WTC11 (cell line): ENCODE results near the gene WDFY4. TPM values are rescaled to one million over a fixed set of nuclear protein-coding genes. Genes with fewer than 3 reads are reported as not detected.

ENCODE experiments used
- ATAC-seq: fragments of 200-7000 bp; cut with Tn5 transposase; 2 replicates; pipeline ENCODE4 v1.10.0; 2021; ENCODE audit warnings: mild to moderate bottlenecking, moderate library complexity
- CTCF ChIA-PET: fragments of 300-600 bp; sonication (Branson Sonifier 250); formaldehyde crosslinking; loops from one replicate; lab custom pipeline; 2021; ENCODE audit warnings: antibody characterized with exemption; lab: Charles Lee
- POLR2A ChIA-PET: fragments of 350-600 bp; sonication (Branson Sonifier 250); formaldehyde crosslinking; loops from one replicate; lab custom pipeline; 2021; ENCODE audit warnings: antibody characterized with exemption; lab: Charles Lee
- DNase-seq: peaks from one replicate; pipeline ENCODE4 v3.0.0; 2021; ENCODE audit warnings: low spot score
- H3K27ac Mint-ChIP-seq: 2 replicates; pipeline ENCODE4 v1.8.0; 2021; ENCODE audit warnings: mixed read lengths
- H3K27me3 Mint-ChIP-seq: 2 replicates; pipeline ENCODE4 v1.8.0; 2021; ENCODE audit warnings: low read depth, mild to moderate bottlenecking, moderate library complexity, mixed read lengths
- H3K36me3 Mint-ChIP-seq: 2 replicates; pipeline ENCODE4 v1.8.0; 2021; ENCODE audit warnings: mixed read lengths
- H3K4me1 Mint-ChIP-seq: 2 replicates; pipeline ENCODE4 v1.8.0; 2022; ENCODE audit warnings: mixed read lengths
- H3K4me3 Mint-ChIP-seq: 2 replicates; pipeline ENCODE4 v1.8.0; 2021; ENCODE audit warnings: mild to moderate bottlenecking, moderate library complexity, mixed read lengths
- H3K9me3 Mint-ChIP-seq: 2 replicates; pipeline ENCODE4 v1.8.0; 2021; ENCODE audit warnings: mixed read lengths
- CBFB ChIP-seq: sonication (generic); formaldehyde crosslinking; IDR thresholded peaks from 2 replicates; pipeline ENCODE4 v1.8.1; 2022; ENCODE audit warnings: mild to moderate bottlenecking, low read depth, missing genetic modification reagents
- EMX1 ChIP-seq: fragments of 250-450 bp; sonication (Bioruptor Pico); IDR thresholded peaks from 2 replicates; pipeline ENCODE4 v1.8.0; 2021; ENCODE audit warnings: mild to moderate bottlenecking
- ETV6 ChIP-seq: sonication (generic); formaldehyde crosslinking; IDR thresholded peaks from 2 replicates; pipeline ENCODE4 v1.8.1; 2022; ENCODE audit warnings: mild to moderate bottlenecking, missing genetic modification reagents
- HMGA2 ChIP-seq: fragments of 250-450 bp; sonication (Bioruptor Pico); IDR thresholded peaks from 2 replicates; pipeline ENCODE4 v1.4.0; 2021; ENCODE audit warnings: mild to moderate bottlenecking, moderate library complexity
- IRF2 ChIP-seq: sonication (generic); formaldehyde crosslinking; IDR thresholded peaks from 2 replicates; pipeline ENCODE4 v1.8.0; 2022; ENCODE audit warnings: low read depth, missing genetic modification reagents, borderline replicate concordance
- KAT7 ChIP-seq: sonication (generic); formaldehyde crosslinking; IDR thresholded peaks from 2 replicates; pipeline ENCODE4 v1.8.1; 2023; ENCODE audit warnings: missing genetic modification reagents, mild to moderate bottlenecking, borderline replicate concordance
- NFYB ChIP-seq: sonication (generic); formaldehyde crosslinking; conservative IDR thresholded peaks from 2 replicates; pipeline ENCODE4 v1.8.0; 2022; ENCODE audit warnings: low read depth, missing genetic modification reagents
- OVOL2 ChIP-seq: fragments of 250-450 bp; sonication (Bioruptor Pico); IDR thresholded peaks from 2 replicates; pipeline ENCODE4 v1.9.0; 2021; ENCODE audit warnings: mild to moderate bottlenecking, borderline replicate concordance
- SP1 ChIP-seq: sonication (generic); formaldehyde crosslinking; conservative IDR thresholded peaks from 2 replicates; pipeline ENCODE4 v1.8.1; 2022; ENCODE audit warnings: missing genetic modification reagents
- ZBTB21 ChIP-seq: sonication (generic); formaldehyde crosslinking; IDR thresholded peaks from 2 replicates; pipeline ENCODE4 v1.8.1; 2023; ENCODE audit warnings: mild to moderate bottlenecking, missing genetic modification reagents, borderline replicate concordance
- ZNF232 ChIP-seq: sonication (generic); formaldehyde crosslinking; IDR thresholded peaks from 2 replicates; pipeline ENCODE4 v1.8.0; 2022; ENCODE audit warnings: mild to moderate bottlenecking, missing genetic modification reagents
- ZNF416 ChIP-seq: fragments of 250-450 bp; sonication (Bioruptor Pico); IDR thresholded peaks from 2 replicates; pipeline ENCODE4 v1.9.0; 2021; ENCODE audit warnings: mild to moderate bottlenecking, inconsistent platforms
- total RNA-seq: library from RNA; stranded (reverse); gene quantifications from 3 replicates; pipeline ENCODE4 v1.2.3, GENCODE V29; 2021
- TF ChIP-seq, protein P1 (sequence below): fragments of 250-450 bp; sonication (Bioruptor Pico); IDR thresholded peaks from 2 replicates; pipeline ENCODE4 v2.1.2; 2022; ENCODE audit warnings: mild to moderate bottlenecking, moderate library complexity
- TF ChIP-seq, protein P2 (sequence below): sonication (generic); formaldehyde crosslinking; IDR thresholded peaks from 2 replicates; pipeline ENCODE4 v1.8.1; 2023; ENCODE audit warnings: mild to moderate bottlenecking, missing genetic modification reagents
- TF ChIP-seq, protein P3 (sequence below): fragments of 250-450 bp; sonication (Bioruptor Pico); IDR thresholded peaks from 2 replicates; pipeline ENCODE4 v1.9.0; 2021; ENCODE audit warnings: mild to moderate bottlenecking
- TF ChIP-seq, protein P4 (sequence below): sonication (generic); formaldehyde crosslinking; IDR thresholded peaks from 2 replicates; pipeline ENCODE4 v1.8.0; 2023; ENCODE audit warnings: missing genetic modification reagents
- TF ChIP-seq, protein P5 (sequence below): sonication (generic); formaldehyde crosslinking; IDR thresholded peaks from 2 replicates; pipeline ENCODE4 v1.8.0; 2022; ENCODE audit warnings: mild to moderate bottlenecking, missing genetic modification reagents
- TF ChIP-seq, protein P6 (sequence below): sonication (generic); formaldehyde crosslinking; IDR thresholded peaks from 2 replicates; pipeline ENCODE4 v1.8.1; 2023; ENCODE audit warnings: mild to moderate bottlenecking, missing genetic modification reagents, moderate library complexity
- TF ChIP-seq, protein P7 (sequence below): fragments of 200-600 bp; IDR thresholded peaks from 2 replicates; pipeline ENCODE4 v1.8.0; 2022; ENCODE audit warnings: antibody characterized with exemption
- TF ChIP-seq, protein P8 (sequence below): fragments of 250-450 bp; sonication (Bioruptor Pico); IDR thresholded peaks from 2 replicates; pipeline ENCODE4 v1.9.0; 2021; ENCODE audit warnings: mild to moderate bottlenecking, borderline replicate concordance

Gene WDFY4
- total RNA-seq, 1 experiment from 2014 or later, result 0.13 TPM

DNA sequence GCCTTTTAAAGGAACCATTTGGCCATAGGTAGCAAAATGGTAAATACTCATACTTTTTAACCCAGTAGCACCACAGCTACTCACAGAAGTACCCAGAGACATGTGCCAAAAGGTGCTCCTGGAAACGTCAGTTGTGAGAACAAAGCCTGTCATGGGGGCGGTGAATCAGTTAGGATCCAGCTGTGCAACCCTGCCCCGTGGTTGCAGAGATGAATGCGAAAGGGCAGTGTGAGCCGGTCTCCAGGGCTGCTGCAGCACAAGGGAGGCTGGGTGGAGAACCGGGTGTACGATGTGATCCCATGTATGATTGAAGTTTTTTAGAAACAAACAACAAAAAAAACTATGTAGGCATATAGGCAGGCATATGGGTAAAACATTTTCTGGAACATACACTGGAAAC is 256.3 kb downstream of the WDFY4 start (continued):
- TF ChIP-seq, protein P1, sequence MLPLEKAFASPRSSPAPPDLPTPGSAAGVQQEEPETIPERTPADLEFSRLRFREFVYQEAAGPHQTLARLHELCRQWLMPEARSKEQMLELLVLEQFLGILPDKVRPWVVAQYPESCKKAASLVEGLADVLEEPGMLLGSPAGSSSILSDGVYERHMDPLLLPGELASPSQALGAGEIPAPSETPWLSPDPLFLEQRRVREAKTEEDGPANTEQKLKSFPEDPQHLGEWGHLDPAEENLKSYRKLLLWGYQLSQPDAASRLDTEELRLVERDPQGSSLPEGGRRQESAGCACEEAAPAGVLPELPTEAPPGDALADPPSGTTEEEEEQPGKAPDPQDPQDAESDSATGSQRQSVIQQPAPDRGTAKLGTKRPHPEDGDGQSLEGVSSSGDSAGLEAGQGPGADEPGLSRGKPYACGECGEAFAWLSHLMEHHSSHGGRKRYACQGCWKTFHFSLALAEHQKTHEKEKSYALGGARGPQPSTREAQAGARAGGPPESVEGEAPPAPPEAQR (CRISPR knock-in tag), result no peak
- TF ChIP-seq ZBTB21 (no peak), IRF2 (no peak), ZNF416 (CRISPR knock-in tag) (no peak), ZNF232 (CRISPR knock-in tag) (no peak), HMGA2 (CRISPR knock-in tag) (no peak)
- TF ChIP-seq, protein P2, sequence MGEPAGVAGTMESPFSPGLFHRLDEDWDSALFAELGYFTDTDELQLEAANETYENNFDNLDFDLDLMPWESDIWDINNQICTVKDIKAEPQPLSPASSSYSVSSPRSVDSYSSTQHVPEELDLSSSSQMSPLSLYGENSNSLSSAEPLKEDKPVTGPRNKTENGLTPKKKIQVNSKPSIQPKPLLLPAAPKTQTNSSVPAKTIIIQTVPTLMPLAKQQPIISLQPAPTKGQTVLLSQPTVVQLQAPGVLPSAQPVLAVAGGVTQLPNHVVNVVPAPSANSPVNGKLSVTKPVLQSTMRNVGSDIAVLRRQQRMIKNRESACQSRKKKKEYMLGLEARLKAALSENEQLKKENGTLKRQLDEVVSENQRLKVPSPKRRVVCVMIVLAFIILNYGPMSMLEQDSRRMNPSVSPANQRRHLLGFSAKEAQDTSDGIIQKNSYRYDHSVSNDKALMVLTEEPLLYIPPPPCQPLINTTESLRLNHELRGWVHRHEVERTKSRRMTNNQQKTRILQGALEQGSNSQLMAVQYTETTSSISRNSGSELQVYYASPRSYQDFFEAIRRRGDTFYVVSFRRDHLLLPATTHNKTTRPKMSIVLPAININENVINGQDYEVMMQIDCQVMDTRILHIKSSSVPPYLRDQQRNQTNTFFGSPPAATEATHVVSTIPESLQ (CRISPR knock-in tag), result no peak
- TF ChIP-seq, protein P3, sequence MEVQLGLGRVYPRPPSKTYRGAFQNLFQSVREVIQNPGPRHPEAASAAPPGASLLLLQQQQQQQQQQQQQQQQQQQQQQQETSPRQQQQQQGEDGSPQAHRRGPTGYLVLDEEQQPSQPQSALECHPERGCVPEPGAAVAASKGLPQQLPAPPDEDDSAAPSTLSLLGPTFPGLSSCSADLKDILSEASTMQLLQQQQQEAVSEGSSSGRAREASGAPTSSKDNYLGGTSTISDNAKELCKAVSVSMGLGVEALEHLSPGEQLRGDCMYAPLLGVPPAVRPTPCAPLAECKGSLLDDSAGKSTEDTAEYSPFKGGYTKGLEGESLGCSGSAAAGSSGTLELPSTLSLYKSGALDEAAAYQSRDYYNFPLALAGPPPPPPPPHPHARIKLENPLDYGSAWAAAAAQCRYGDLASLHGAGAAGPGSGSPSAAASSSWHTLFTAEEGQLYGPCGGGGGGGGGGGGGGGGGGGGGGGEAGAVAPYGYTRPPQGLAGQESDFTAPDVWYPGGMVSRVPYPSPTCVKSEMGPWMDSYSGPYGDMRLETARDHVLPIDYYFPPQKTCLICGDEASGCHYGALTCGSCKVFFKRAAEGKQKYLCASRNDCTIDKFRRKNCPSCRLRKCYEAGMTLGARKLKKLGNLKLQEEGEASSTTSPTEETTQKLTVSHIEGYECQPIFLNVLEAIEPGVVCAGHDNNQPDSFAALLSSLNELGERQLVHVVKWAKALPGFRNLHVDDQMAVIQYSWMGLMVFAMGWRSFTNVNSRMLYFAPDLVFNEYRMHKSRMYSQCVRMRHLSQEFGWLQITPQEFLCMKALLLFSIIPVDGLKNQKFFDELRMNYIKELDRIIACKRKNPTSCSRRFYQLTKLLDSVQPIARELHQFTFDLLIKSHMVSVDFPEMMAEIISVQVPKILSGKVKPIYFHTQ (CRISPR knock-in tag), result no peak

DNA sequence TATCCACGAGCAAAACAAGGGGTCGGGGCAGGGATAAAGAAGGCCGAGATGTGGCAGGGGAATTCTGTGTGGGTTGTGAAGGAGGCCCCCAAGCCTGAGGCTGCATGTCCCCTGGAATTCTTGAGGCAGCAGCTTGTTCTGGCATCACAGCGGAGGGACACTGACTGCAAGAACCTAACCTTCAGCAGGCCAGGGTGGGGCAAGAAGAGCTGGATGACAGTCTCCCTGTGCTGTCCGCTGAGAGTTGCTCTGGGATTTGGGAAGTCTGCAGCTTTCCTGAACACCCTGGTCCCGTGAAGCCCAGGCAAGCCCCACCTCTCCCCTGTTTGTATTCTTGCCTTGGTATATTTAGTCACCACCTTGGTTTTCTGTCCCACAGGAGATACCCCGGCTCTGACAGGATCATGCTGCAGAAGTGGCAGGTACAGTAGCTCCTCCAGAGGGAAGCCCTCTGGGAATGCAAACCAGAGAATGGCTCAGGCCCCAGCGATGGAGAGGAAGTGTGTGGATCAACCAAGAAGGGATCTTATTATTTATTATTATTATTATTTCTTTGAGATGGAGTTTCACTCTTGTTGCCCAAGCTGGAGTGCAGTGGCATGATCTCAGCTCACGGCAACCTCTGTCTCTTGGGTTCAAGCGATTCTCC is 256.9 kb downstream of the WDFY4 start:
- Mint-ChIP-seq H3K36me3 (no peaks in the 10 kb centered on the region), H3K4me1 (peaks cover 10% of the 10 kb centered on the region), H3K4me3 (no peak overlapping the region), H3K27ac (no peak overlapping the region), H3K9me3 (no peaks in the 10 kb centered on the region), H3K27me3 (no peaks in the 10 kb centered on the region)
- ChIA-PET POLR2A (no interaction called here), CTCF (no interaction called here)
- TF ChIP-seq, protein P4, sequence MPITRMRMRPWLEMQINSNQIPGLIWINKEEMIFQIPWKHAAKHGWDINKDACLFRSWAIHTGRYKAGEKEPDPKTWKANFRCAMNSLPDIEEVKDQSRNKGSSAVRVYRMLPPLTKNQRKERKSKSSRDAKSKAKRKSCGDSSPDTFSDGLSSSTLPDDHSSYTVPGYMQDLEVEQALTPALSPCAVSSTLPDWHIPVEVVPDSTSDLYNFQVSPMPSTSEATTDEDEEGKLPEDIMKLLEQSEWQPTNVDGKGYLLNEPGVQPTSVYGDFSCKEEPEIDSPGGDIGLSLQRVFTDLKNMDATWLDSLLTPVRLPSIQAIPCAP (CRISPR knock-in tag), result no peak
- no peak for TF ChIP-seq CBFB
- no peak for TF ChIP-seq ETV6
- TF ChIP-seq, protein P5, sequence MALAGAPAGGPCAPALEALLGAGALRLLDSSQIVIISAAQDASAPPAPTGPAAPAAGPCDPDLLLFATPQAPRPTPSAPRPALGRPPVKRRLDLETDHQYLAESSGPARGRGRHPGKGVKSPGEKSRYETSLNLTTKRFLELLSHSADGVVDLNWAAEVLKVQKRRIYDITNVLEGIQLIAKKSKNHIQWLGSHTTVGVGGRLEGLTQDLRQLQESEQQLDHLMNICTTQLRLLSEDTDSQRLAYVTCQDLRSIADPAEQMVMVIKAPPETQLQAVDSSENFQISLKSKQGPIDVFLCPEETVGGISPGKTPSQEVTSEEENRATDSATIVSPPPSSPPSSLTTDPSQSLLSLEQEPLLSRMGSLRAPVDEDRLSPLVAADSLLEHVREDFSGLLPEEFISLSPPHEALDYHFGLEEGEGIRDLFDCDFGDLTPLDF (CRISPR knock-in tag), result no peak
- no peak for TF ChIP-seq NFYB (CRISPR knock-in tag)
- TF ChIP-seq KAT7, result no peak
- TF ChIP-seq, protein P6, sequence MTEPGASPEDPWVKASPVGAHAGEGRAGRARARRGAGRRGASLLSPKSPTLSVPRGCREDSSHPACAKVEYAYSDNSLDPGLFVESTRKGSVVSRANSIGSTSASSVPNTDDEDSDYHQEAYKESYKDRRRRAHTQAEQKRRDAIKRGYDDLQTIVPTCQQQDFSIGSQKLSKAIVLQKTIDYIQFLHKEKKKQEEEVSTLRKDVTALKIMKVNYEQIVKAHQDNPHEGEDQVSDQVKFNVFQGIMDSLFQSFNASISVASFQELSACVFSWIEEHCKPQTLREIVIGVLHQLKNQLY, result no peak
- DNase-seq (no peak), ATAC-seq (no peak)

DNA sequence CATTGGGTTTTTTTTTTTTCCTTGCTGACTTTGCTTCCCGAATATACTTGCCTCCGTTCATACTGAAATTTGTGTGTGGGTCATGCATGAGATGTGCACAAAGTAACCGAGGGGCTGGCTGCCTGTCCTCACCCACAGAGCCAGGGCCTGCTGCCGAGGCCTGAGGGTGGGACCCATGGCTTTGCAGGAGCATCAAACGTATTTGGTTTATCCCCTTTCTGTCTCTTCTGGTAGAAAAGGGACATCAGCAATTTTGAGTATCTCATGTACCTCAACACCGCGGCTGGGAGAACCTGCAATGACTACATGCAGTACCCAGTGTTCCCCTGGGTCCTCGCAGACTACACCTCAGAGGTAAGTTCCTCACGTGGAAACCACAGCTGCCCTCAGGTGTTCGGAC is 258.4 kb downstream of the WDFY4 start:
- H3K4me3 Mint-ChIP-seq, result no peak overlapping the region
- ChIA-PET CTCF (no interaction called here), POLR2A (no interaction called here)
- H3K4me1 Mint-ChIP-seq, result peaks cover 12% of the 10 kb centered on the region
- H3K27me3 Mint-ChIP-seq, result no peaks in the 10 kb centered on the region
- no peaks in the 10 kb centered on the region for H3K9me3 Mint-ChIP-seq
- no peaks in the 10 kb centered on the region for H3K36me3 Mint-ChIP-seq
- DNase-seq (no peak), ATAC-seq (no peak)
- H3K27ac Mint-ChIP-seq, result no peak overlapping the region
- no peak for TF ChIP-seq SP1 (CRISPR knock-in tag)
- TF ChIP-seq EMX1, result no peak
- TF ChIP-seq, protein P7, sequence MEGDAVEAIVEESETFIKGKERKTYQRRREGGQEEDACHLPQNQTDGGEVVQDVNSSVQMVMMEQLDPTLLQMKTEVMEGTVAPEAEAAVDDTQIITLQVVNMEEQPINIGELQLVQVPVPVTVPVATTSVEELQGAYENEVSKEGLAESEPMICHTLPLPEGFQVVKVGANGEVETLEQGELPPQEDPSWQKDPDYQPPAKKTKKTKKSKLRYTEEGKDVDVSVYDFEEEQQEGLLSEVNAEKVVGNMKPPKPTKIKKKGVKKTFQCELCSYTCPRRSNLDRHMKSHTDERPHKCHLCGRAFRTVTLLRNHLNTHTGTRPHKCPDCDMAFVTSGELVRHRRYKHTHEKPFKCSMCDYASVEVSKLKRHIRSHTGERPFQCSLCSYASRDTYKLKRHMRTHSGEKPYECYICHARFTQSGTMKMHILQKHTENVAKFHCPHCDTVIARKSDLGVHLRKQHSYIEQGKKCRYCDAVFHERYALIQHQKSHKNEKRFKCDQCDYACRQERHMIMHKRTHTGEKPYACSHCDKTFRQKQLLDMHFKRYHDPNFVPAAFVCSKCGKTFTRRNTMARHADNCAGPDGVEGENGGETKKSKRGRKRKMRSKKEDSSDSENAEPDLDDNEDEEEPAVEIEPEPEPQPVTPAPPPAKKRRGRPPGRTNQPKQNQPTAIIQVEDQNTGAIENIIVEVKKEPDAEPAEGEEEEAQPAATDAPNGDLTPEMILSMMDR, result no peak
- no peak for TF ChIP-seq OVOL2 (CRISPR knock-in tag)
- TF ChIP-seq, protein P8, sequence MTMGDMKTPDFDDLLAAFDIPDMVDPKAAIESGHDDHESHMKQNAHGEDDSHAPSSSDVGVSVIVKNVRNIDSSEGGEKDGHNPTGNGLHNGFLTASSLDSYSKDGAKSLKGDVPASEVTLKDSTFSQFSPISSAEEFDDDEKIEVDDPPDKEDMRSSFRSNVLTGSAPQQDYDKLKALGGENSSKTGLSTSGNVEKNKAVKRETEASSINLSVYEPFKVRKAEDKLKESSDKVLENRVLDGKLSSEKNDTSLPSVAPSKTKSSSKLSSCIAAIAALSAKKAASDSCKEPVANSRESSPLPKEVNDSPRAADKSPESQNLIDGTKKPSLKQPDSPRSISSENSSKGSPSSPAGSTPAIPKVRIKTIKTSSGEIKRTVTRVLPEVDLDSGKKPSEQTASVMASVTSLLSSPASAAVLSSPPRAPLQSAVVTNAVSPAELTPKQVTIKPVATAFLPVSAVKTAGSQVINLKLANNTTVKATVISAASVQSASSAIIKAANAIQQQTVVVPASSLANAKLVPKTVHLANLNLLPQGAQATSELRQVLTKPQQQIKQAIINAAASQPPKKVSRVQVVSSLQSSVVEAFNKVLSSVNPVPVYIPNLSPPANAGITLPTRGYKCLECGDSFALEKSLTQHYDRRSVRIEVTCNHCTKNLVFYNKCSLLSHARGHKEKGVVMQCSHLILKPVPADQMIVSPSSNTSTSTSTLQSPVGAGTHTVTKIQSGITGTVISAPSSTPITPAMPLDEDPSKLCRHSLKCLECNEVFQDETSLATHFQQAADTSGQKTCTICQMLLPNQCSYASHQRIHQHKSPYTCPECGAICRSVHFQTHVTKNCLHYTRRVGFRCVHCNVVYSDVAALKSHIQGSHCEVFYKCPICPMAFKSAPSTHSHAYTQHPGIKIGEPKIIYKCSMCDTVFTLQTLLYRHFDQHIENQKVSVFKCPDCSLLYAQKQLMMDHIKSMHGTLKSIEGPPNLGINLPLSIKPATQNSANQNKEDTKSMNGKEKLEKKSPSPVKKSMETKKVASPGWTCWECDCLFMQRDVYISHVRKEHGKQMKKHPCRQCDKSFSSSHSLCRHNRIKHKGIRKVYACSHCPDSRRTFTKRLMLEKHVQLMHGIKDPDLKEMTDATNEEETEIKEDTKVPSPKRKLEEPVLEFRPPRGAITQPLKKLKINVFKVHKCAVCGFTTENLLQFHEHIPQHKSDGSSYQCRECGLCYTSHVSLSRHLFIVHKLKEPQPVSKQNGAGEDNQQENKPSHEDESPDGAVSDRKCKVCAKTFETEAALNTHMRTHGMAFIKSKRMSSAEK (CRISPR knock-in tag), result no peak
